Activated CD8-positive, alpha-beta memory T cell treated with anti-CD3 and anti-CD28 coated beads, Interleukin-2, amount 50 U/mL, for 48 hours (primary cell): ENCODE results near the gene ZBTB4.

Experiments used
- DNase-seq: peaks from one replicate; pipeline ENCODE4 v3.0.0-alpha.2; 2020

ZBTB4 gene

GRCh38 chr17:7439462-7440112, 39.8 kb downstream of the ZBTB4 start, which contains the start of gene FGF11:
Gene FGF11 (plus strand): TSS chr17:7439512. CDS start chr17:7439621, 109 bp downstream.
- peak; percentile 65 for DNase-seq

- no peak for DNase-seq
Observed at GRCh38 chr17:7438656-7439460, 40.6 kb downstream of the ZBTB4 start.

- DNase-seq = peak; percentile 80
Observed at GRCh38 chr17:7437950-7438614, 41.3 kb downstream of the ZBTB4 start.

GRCh38 chr17:7437369-7437863, 42.0 kb downstream of the ZBTB4 start:
- no peak for DNase-seq

- peak; percentile 91 for DNase-seq
Observed at GRCh38 chr17:7436556-7437368, 42.7 kb downstream of the ZBTB4 start.

- DNase-seq = peak; percentile 83
Observed at GRCh38 chr17:7435676-7436555, 43.5 kb downstream of the ZBTB4 start.

- no peak for DNase-seq
Observed at GRCh38 chr17:7432296-7432695, 47.1 kb downstream of the ZBTB4 start.

- no peak for DNase-seq
Observed at GRCh38 chr17:7431231-7431630, 48.2 kb downstream of the ZBTB4 start.

GRCh38 chr17:7429722-7430121, 49.7 kb downstream of the ZBTB4 start:
- no peak for DNase-seq

GRCh38 chr17:7428557-7428956, 50.9 kb downstream of the ZBTB4 start, which contains the start of gene SPEM3:
Gene SPEM3 (plus strand): TSS chr17:7428857. CDS start chr17:7428903, 46 bp downstream.
- no peak for DNase-seq

GRCh38 chr17:7427549-7427948, 51.9 kb downstream of the ZBTB4 start:
- no peak for DNase-seq

GRCh38 chr17:7426896-7427489, 52.4 kb downstream of the ZBTB4 start:
- DNase-seq = no peak

- no peak for DNase-seq
Observed at GRCh38 chr17:7426203-7426863, 53.1 kb downstream of the ZBTB4 start.

GRCh38 chr17:7425756-7426155, 53.7 kb downstream of the ZBTB4 start:
- no peak for DNase-seq

GRCh38 chr17:7425316-7425715, 54.1 kb downstream of the ZBTB4 start, which contains the start of gene SPEM2:
Gene SPEM2 (plus strand): TSS chr17:7425616. CDS start chr17:7425689, 73 bp downstream.
- no peak for DNase-seq

GRCh38 chr17:7423679-7424078, 55.8 kb downstream of the ZBTB4 start:
- no peak for DNase-seq

GRCh38 chr17:7421186-7421585, 58.2 kb downstream of the ZBTB4 start:
- no peak for DNase-seq

GRCh38 chr17:7419819-7420610, 59.4 kb downstream of the ZBTB4 start, which contains the start of gene SPEM1:
Gene SPEM1 (plus strand): TSS chr17:7420324. CDS start chr17:7420385, 61 bp downstream.
- DNase-seq = no peak

- no peak for DNase-seq
Observed at GRCh38 chr17:7418472-7419152, 60.8 kb downstream of the ZBTB4 start.
